GM18858 (cell line): ENCODE data around the gene GBGT1.

Experiments used
- ATAC-seq: cut with Tn5 transposase; IDR thresholded peaks from one replicate; pipeline ENCODE4 v1.9.1; 2021; ENCODE audit not compliant: unreplicated experiment

The GBGT1 gene

DNA sequence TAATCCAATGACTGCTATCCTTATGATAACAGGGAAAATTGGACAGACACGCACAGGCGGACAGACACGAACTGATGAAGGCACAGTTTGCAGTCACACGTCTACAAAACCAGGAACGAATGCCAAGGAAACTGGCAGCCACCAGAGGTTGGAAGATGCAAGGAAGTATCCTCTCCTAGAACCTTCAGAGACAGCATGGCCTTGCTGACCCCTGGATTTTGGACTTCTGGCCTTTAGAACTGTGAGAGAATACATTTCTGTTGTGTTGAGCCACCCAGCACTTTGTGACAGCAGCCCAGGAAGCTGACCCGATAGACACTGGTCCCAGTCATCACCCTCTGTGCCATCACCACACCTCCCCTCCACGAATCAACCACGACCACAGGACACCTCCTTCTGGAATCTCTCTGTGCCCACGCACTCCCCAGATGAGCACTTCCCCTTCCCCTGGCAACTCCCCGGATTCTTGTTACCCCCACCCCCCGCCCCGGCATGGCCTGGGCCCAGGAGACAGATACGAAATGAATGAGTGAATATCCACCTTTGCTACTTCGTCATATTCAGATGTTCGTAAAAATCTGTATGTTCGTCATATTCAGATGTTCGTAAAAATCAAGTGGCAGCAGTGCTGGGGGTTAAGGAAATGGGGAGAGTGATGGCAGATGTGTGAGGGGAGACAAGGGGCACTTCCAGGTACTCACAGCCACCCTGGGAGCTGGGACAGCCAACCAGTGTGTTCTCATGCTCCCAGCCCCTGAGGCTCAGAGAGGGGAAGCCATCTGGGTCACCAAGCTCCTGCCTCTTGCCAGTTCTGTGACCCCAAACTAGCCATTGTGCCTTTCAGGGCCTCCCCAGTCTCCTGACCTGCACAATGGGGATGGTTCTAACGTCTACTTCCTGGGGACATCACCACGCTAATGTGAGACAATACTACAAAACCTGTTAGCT is 18.5 kb downstream of the GBGT1 start:
- ATAC-seq, result no peak

DNA sequence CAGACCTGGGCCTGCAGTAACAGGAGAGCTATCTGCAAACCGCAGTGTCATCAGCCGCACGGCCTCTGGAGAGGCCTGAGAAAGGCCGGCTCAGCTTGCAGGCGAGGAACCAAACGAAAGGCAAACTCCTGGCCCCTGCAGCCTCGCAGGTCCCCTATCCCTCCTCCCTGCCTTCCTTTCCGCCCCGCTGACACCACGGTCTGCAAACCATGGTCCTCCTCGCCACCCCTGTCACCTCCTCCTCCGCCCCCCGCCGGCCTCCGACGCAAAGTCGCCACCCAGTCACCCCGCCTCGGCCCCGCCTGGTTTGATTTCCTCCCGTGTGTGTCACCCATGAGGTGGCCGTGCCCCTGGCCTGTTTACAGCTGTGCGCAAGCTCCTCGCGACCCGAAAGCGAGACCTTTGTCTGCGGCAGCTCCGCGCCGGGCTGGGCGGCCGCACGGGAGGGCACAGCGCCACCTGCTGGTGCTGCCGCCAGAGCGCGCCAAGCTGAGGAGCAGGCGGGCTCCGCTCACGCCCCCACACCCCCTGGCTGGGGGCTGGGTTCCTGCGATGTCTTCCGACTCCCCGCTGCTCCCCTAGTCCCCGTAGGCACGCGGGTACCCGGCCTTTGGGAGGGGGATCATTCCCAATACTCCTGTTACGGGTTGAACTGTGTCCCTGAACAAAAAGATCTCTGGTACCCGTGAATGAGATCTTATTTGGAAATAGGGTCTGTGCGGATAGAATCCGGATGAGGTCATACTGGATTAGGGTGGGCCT is 19.4 kb downstream of the GBGT1 start:
- ATAC-seq, result peak; percentile 40

DNA sequence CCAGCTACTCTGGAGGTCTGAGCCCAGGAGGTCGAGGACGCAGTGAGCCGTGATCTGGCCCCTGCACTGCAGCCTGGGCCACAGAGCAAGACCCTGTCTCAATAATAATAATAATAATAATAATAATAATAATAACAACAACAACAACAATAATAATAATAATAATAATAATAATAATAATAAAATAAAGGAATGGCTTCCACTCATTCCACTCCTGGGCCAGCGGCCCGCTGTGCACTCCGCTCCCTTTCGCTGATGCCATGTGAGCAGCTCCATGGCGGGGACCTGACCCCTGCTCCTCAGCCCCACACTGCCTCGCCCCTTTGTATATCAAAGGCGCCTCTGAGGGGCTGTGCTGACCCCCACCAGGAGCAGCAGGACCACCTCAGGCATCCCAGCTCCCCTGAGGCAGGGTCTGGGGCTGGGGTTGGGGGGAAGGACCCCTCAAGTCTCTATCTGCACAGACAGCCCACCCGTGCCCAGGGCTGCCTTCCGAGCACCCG is 20.0 kb downstream of the GBGT1 start:
- ATAC-seq, result no peak

DNA sequence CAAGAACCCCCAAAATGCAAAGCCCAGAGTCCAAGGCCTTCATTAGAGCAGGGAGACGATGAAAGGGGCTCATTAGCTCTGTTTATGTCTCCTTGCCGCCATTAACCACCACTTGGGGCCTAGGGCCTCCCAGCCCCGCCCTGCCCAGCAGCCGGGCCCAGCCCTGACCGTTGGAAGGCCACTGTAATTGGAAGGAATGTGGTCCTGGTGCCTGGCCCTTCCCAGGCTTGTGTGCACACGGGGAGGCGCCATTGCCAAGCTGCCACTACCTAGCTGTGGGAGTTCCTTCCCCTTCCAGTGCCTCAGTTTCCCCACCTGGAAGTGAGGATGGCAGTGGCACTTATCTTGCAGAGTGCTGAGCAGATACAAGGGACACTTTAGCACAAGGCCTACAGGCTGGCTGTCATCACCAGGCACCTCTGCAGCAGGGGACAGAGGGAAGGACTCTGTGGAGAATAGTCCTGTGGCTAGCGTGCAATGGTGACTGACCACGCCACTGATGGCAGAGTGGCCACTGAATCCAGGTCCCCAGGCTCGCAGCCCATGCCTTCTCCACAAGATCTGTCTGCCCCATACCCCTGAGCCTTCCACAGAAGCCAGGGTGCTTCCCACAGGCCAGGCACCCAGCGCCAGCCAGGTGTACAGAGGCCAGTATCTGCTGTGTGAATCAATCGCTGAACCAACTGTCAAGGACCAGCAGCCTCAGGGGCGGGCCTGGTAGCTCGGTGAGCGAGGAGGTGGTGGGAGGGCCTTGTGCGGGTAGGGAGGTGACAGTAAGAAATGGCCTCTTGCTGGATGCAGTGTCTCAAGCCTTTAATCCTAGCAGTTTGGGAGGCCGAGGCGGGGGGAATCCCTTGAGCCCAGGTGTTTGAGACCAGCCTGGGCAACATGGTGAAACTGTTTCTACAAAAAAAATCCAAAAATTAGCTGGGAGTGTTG is 20.8 kb downstream of the GBGT1 start:
- ATAC-seq, result no peak

DNA sequence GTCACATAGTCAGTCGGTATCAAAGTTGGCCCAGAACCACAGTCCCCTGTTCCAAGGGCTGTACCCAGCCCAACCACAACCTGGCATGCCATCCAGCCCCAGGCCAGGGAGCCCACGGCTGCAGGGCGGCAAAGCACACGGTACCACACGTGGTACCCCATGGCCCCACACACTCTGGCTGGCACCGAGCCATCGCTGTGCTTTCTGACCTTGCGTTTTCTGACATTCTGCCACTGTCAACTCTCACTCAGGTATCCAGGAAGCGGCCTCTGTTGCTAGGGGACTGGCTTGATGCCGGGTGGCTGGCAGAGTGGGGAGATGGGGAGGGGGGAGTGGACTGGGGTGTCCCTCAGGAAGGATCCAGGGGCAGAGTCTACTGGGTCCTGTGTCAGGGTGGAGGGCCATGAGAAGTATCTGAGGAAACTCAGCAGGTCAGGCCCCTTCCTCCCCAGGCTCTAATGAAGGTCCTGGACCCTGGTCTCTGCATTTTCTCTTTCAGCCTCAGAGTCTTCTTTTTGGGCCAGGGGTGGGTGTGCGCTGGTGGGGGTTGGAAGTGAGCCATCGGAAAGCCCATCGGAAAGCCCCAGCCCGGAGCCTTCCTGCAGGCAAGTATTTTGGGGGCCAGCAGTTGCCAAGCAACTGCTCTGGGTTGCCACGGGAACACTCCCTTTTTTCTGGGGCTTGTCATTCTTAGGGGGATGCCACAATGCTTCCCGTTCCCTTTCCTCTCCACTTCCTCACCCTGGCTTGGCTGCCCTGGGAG is 21.7 kb downstream of the GBGT1 start:
- no peak for ATAC-seq

DNA sequence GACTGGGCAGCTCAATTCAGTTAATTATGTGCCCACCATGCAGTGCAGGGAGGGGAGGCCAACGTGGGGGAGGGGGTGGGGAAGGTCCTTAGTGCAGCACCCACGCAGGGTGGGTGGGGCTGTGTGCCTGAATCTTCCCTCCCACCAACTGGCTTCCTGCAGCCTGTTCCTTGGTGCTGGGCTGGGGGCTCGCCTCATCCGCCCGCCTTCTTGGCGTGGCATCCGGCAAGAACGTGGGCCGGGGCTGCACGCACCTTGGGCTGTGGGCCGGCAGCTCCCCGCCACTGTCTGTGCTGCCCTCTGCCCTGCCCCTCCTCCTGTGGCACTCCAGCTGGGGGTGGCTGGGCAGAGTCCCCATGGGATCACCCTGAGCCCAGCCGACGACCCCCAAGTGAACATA is 23.1 kb downstream of the GBGT1 start:
- no peak for ATAC-seq

DNA sequence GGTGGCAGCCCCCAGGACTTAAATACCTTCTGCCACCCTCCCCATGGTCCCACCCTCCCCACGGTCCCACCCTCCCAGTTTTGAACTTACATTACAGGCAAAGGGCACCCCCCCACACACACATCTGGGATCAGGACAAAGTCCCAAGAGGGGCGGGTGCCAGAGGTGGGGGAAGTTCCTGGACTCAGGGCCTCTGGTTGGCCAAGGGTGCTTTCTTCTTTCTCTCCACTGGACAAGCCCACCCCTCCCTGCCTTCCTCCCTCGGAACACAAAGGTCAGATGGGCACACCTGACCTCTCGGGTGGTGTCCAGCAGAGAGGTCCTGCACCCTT is 23.6 kb downstream of the GBGT1 start:
- ATAC-seq, result no peak

DNA sequence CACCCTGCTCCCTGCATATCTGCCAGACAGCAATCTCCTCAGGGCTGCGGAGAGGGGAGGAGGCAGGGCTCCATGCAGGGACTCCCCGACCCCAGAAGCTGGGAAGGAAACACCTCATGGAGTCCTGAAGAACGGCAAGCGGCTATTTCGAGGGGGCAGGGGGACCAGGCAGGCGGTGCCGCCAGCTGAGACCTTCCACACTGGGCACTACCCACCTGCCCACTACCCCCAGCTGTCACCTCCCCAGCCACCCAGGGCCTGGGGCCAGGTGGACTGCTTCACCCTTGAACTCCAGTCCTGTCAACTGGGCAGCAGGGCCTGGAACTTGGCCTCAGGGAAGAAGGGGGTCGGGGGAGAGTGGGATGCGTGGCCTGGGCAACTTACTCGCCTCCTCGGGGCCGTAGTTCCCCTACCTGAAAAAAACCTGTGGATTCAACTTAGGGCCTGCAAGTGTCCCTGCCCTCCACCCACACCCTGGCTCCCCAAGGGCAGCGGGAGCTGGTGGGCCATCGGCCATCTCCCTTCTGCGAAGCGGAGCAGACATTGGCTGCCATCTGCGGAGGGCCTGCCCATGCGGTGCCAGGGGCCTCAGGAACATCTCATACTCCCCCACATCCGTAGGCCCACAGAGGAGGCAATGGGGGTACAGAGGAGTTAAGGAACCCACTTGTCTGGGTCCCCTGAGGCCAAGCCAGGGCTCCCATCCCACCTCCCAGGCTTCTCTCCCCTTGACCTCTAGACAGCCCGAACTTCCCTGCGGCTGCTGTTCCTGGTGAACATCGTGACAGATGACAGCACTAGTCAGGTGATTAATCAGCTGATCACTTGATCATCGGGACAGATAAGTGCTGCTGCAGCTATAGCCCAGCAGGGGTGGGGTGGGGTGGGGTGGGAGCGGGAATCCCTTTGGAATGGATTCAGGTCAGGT is 24.2 kb downstream of the GBGT1 start:
- ATAC-seq, result no peak

DNA sequence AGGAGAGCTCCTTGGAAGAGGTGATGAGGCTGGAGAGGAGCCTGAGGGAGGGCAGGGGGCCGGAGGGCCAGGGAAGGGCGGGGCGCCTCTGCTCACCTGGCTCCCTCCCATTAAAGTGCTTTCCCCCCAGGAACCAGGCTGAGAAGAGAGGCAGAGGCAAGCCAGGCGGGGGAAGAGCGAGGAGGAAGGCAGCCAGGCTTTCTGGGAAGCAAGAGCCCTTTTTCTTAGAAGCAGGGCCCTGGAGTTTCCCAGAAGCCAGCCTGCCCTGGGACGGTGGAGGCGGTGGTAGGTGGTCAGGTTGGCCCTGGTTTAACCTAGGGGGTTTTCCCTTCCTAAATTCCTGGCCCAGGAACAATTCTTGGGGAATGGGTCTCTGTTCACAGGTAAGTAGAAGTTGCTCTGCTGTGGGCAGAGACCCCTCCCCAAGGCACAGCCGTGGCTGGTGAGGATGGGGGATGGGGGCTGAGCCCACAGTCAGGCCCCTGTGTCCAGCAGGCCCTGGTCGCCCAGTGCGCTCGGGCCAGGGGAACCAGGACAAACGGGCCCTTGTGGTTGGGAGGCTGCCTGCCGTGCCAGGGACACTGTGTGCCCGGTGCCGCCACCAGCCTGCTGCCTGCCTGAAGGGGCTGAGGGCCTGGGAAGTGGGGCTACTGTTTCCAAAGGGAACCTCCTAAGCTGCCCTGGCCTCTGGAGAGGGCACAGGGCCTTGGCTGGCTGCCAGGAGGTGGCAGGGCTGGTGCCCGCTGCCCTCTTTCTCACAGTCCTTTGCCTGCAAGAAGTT is 26.1 kb downstream of the GBGT1 start:
- ATAC-seq, result no peak

DNA sequence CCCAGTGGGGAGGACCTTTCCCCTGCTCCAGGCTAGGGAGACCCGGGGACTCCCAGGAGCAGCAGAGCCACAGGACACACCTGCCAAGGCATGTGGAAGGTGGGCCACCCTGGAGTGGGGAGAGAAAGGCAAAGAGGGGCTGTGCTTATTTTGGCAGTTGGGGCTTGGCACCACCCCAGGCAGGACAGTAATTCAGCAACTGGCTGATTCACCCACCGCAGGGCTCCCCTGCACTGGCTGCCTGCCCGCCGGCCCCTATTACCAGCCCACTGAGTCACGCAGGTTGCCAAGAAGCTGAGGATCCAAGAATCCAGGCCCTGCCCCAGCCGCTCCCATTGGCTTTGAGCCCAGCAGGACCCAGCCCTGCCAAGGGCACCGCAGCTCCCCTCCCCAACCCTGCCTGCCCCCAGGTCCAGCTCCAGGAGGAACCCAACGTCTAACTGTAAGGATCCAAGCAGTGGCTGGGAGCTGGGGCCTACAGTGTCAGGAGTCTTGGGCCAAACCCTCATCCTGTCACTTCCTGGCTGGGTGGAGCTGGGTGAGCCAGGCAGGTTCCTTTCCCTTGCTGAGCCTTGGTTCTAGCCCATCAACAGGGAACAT is 28.5 kb downstream of the GBGT1 start:
- no peak for ATAC-seq

DNA sequence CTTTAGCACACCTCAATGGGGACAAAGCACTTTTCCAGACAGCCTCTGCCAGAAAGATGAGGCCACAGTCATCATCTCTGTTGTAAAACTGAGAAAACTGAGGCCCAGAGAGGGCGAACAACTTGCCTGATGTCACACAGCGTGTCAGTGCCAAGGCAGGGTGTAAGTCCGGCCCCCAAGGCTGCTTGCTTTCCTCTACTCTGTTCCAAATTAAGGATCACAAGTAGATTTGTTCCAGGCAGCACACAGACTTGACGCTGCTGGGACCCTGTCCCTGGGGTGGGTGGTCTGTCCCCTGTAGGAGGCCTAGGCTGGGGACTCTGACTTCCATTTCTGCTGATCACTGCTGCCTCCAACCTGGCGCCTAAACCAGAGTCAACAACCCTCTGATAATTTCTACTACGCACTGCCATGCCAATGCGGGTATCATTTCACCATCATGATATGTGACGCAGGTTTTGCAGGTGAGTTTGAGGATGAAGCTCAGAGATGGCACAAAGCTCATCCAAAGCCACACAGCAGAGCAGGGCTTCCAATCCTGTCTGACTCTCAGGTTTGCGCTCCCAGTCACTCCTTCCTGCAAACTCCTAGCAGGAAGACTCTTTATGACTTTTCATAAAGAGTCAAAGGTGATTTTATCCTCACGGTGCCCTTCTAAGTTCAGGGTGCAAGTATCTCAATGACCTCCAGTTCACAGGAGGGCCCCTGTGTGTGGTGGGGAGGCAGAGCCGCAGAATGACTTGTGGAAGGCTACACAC is 29.1 kb downstream of the GBGT1 start:
- no peak for ATAC-seq

DNA sequence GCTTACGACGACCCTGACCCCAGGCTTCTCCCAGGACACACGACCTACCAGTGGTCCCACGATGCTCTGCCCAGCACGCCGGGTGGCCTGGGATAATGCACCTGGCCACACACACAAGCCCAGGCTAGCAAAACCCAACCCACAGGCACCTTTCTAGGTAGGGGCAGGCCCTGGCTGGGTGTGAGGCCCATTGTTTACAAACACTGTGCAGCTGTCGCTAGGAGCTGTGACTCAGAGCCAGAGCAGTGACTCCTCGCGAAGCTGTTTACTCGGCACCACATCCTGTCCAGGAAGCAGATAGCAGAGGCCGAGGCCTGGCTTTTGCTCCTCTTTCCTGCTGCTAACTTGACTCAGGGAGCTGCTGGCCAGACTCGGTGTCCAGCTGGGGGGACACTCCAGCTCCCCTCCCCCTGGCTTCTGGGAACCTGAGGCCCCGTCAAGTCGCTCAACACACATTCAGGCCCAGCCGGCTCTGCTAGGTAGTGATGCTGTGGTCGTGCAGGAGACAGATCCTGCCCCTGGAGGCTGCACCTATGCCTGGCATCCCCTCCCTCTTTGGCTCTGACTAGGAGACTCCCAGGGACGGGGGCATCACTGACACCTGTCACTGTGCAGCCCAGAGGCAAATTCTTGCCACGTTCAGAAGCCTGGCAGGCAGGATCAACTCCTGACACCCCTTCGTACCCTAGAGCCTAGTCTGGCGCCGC is 29.9 kb downstream of the GBGT1 start:
- peak; percentile 81 for ATAC-seq

DNA sequence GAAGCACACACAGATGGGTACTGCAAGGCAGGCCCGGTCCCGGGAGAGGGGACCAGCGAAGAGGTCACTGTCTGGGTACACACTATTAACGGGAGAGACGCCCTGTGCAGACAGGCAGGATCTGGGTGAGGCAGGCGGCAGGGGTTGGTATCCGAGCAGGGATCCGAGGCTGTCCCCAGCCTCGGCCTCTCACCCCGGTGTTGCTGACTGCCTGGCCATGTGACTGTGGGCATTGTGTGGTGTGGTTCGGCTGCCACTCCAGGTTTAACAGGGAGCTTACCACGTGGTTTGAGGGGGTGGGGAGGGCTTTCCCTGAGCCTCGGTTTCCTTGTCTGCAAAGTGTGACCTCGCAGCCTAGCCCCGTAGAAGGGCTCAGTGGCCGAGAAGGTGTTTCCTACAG is 31.5 kb downstream of the GBGT1 start:
- ATAC-seq, result no peak

DNA sequence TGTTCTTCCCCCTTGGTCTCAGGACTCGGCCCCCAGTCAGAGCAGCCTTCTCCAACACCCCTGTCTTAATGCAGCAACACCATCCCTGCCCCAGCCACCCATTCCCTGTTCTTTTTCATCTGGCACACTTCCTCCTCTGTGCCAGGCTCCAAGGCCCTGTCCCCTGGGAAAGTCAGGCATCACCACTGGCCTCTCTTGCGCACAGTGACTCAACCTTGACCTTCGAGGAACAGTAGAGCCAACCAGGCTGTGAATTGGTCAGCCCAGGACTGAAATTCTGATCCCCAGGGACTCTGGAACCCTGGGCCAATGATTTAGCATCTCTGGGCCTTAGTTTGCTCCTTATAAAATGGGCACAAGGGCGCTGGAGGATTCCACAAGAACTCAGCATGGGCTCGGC is 32.2 kb downstream of the GBGT1 start:
- ATAC-seq, result no peak

DNA sequence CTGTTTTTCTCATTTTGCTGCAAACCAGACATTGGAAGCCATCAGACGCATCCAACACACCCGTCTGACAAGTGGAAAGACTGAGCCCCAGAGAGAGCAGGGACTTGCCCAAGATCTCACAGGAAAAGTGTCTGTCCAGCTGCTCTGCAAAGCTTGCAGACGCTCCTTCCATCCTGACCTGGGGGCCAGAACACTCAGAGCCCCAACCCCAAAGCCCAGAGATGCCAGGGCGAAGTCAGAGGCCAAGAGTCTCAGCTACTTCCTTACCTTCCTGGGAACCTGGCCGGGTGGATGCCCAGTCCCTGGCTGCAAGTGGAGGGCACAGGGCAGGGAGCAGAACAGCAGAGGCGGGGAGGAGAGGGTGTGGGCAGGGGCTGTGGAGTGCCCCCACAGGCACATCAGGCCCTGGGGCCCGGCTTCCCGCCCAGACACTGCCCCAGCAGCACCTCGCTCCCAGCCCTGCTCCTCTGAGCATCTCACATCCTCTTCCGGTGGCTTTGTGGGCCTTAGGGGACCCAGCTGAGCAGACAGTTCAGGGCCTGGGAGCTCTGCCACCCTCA is 32.9 kb downstream of the GBGT1 start:
- ATAC-seq, result no peak

DNA sequence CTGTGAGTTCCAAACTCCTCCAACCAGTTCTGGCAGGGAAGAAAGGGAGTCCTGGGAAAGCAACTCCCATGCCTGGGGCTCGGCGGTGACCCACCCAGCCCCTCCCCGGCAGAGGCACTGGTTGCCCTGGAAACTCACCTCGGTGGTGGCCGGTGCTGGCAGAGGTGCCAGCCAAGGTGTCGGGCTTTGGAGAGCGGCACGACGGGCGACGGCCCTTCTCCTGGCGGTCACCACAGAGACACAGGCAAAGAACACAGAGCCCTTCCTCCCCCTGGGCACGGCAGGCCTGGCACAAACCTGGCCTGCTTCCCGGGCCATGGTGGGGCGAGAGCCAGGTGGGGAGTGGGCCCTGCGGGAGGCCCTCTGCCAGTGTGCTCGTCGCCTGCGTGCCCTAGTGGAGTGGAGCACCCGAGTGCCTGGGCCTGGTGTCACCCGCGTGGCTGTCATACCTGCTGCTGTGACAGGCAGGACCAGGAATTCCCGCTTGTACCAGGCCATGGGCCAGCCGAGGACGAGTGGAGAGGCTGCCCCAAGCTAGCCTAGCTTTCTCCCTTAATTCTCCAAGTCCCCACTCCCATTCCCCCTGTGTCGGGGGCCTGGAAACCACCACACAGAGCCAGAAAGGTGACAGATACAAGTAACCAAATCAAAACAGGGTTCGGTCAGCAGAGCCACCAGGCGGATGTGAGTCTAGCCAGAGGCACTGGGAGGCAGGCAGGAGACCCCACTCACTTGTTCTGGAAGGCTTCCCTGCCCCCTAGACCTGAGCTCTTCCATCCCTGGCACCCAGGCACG is 34.5 kb downstream of the GBGT1 start:
- no peak for ATAC-seq
